ENCODE measurements around the gene MAML2. TPM values are rescaled to one million over a fixed set of nuclear protein-coding genes. Genes with fewer than 3 reads are reported as not detected.

MAML2 gene
- total RNA-seq, 1 experiment from 2014 or later: 2.9 TPM

GRCh38 chr11:96333191-96333719, 9.7 kb downstream of the MAML2 start:
- ATAC-seq (no peak), DNase-seq (ENCODE audit: low read depth, low spot score) (no peak)
- ChIA-PET POLR2A (interaction anchor here (1.1 kb wide), 1 partner anchor 10 kb away, joined by 5 read pairs; the partner anchor contains the start of gene MAML2), CTCF (no interaction called here)
- Histone ChIP-seq H3K36me3 (ENCODE audit: control insufficient read depth, insufficient read depth, low read length) (no peaks in the 10 kb centered on the region), H3K27ac (ENCODE audit: low read length) (no peak overlapping the region), H3K27me3 (ENCODE audit: control insufficient read depth, insufficient read depth, low read length) (no peaks in the 10 kb centered on the region), H3K4me1 (ENCODE audit: control insufficient read depth, insufficient read depth, low read length) (peaks cover 20% of the 10 kb centered on the region), H3K4me3 (ENCODE audit: low read depth in 2 of 2, low read length in 2 of 2) (no peak overlapping the region), H3K9me3 (ENCODE audit: control insufficient read depth, insufficient read depth, low read depth, low read length) (no peaks in the 10 kb centered on the region)
- in situ Hi-C loops (cut with HindIII; ENCODE audit: low pct_unique_long_range_greater_than_20kb, low sequenced_read_pairs): loop anchor here (10.0 kb wide), 1 partner anchor 268 kb away; no protein-coding TSS in a partner anchor
- no peak for TF ChIP-seq TCF7L2 (IDR thresholded peaks at IDR 0.05; ENCODE audit: low read depth, low read length)
- no peak for TF ChIP-seq SIN3A (IDR thresholded peaks at IDR 0.05; ENCODE audit: borderline replicate concordance, insufficient read depth, low read depth, low read length)
- TF ChIP-seq CTCF (IDR thresholded peaks at IDR 0.05): no peak
- intact Hi-C loops (cut with micrococcal nuclease; ENCODE audit: unreplicated experiment): no loop called here
- BruUV-seq (replicated peaks): no TSS peak

DNA sequence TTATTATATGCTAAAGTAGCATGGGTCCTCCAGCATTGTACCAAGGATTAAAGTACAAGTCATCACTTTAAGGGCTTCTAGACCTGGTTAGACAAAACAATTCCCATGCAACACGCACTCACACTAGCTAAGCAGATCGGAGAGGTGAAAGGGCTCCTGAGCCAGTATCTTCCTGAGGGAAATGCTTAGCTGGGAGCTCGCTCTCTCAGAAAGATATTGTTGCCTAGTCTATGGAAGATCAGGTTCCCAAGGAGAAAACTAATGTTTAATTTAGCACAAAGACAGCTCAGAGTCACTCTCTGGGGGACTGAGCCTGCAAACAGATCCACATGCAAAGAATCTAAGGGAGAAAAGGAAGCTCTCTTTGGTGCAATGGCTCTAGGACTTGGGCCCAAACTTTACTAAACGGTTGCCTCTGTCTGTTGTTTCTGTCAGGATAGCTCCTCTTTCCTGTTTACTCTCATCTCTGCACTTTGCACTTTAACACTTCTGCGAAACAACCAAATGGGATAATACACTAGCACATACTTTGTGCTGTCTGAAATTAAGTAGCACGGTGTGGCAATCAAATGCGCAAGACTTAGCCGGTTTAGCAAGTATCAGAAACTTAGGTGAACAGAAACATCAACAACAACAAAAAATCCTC, 10.7 kb downstream of the MAML2 start:
- ChIA-PET CTCF (no interaction called here), POLR2A (interaction anchor here (1.1 to 1.5 kb wide), 2 partner anchors 11 to 26 kb away, joined by 4 to 5 read pairs; partner anchors contain the start of gene MAML2)
- no peak for TF ChIP-seq POLR2AphosphoS5 (IDR thresholded peaks at IDR 0.05; ENCODE audit: low read depth, low read length)
- no peak for TF ChIP-seq CTCF (IDR thresholded peaks at IDR 0.05)
- no peak for TF ChIP-seq SIN3A (IDR thresholded peaks at IDR 0.05; ENCODE audit: borderline replicate concordance, insufficient read depth, low read depth, low read length)
- no peak for TF ChIP-seq TCF7L2 (IDR thresholded peaks at IDR 0.05; ENCODE audit: low read depth, low read length)
- TF ChIP-seq, protein P1, sequence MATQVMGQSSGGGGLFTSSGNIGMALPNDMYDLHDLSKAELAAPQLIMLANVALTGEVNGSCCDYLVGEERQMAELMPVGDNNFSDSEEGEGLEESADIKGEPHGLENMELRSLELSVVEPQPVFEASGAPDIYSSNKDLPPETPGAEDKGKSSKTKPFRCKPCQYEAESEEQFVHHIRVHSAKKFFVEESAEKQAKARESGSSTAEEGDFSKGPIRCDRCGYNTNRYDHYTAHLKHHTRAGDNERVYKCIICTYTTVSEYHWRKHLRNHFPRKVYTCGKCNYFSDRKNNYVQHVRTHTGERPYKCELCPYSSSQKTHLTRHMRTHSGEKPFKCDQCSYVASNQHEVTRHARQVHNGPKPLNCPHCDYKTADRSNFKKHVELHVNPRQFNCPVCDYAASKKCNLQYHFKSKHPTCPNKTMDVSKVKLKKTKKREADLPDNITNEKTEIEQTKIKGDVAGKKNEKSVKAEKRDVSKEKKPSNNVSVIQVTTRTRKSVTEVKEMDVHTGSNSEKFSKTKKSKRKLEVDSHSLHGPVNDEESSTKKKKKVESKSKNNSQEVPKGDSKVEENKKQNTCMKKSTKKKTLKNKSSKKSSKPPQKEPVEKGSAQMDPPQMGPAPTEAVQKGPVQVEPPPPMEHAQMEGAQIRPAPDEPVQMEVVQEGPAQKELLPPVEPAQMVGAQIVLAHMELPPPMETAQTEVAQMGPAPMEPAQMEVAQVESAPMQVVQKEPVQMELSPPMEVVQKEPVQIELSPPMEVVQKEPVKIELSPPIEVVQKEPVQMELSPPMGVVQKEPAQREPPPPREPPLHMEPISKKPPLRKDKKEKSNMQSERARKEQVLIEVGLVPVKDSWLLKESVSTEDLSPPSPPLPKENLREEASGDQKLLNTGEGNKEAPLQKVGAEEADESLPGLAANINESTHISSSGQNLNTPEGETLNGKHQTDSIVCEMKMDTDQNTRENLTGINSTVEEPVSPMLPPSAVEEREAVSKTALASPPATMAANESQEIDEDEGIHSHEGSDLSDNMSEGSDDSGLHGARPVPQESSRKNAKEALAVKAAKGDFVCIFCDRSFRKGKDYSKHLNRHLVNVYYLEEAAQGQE (IDR thresholded peaks at IDR 0.05; ENCODE audit: insufficient read depth in 1 of 2, low read depth in 2 of 2, low read length in 1 of 2): no peak
- Histone ChIP-seq H3K4me3 (ENCODE audit: low read depth in 2 of 2, low read length in 2 of 2) (no peak overlapping the region), H3K27me3 (ENCODE audit: control insufficient read depth, insufficient read depth, low read length) (no peaks in the 10 kb centered on the region), H3K36me3 (ENCODE audit: control insufficient read depth, insufficient read depth, low read length) (no peaks in the 10 kb centered on the region), H3K27ac (ENCODE audit: low read length) (peak overlapping the region; percentile 58), H3K4me1 (ENCODE audit: control insufficient read depth, insufficient read depth, low read length) (peaks cover 15% of the 10 kb centered on the region), H3K9me3 (ENCODE audit: control insufficient read depth, insufficient read depth, low read depth, low read length) (no peaks in the 10 kb centered on the region)
- ATAC-seq (peak; percentile 44), DNase-seq (ENCODE audit: low read depth, low spot score) (no peak)
- intact Hi-C loops (cut with micrococcal nuclease; ENCODE audit: unreplicated experiment) (no loop called here), in situ Hi-C loops (cut with HindIII; ENCODE audit: low pct_unique_long_range_greater_than_20kb, low sequenced_read_pairs) (loop anchor here (10.0 kb wide), 1 partner anchor 267 kb away; no protein-coding TSS in a partner anchor)
- no TSS peak for BruUV-seq (replicated peaks)

Measured in Panc1 (cell line).